Mesendoderm (in vitro differentiated cells): Measurements from ENCODE around the gene LHX3.

ENCODE experiments used
- DNase-seq: peaks from one replicate; pipeline ENCODE4 v3.0.0; 2013
- H2AK5ac ChIP-seq: 2 replicates; pipeline ENCODE4 v1.6.1; 2013; ENCODE audit warnings: low read length, inconsistent platforms
- H2BK120ac ChIP-seq: 2 replicates; pipeline ENCODE4 v1.6.1; 2013; ENCODE audit warnings: low read depth, mild to moderate bottlenecking, low read length, moderate library complexity, mixed read lengths
- H2BK15ac ChIP-seq: replicated peaks from 2 replicates; pipeline ENCODE4 v1.6.1; 2013; ENCODE audit warnings: low read depth, mild to moderate bottlenecking, moderate library complexity
- H2BK5ac ChIP-seq: 2 replicates; pipeline ENCODE4 v1.6.1; 2013; ENCODE audit warnings: low read length, inconsistent platforms
- H3K18ac ChIP-seq: 2 replicates; pipeline ENCODE4 v1.6.1; 2013; ENCODE audit warnings: mild to moderate bottlenecking, low read length, mixed read lengths
- H3K23ac ChIP-seq: one replicate; pipeline ENCODE4 v1.6.1; 2013; ENCODE audit warnings: low read length
- H3K27ac ChIP-seq: 2 replicates; pipeline ENCODE4 v1.5.1; 2013; ENCODE audit warnings: low read depth, mild to moderate bottlenecking, inconsistent platforms, low read length, moderate library complexity
- H3K27me3 ChIP-seq: 2 replicates; pipeline ENCODE4 v1.6.1; 2013; ENCODE audit warnings: low read length, control low read depth, mild to moderate bottlenecking, inconsistent platforms; ENCODE audit not compliant: insufficient read depth, poor library complexity
- H3K36me3 ChIP-seq: 2 replicates; pipeline ENCODE4 v1.6.1; 2013; ENCODE audit warnings: low read length, inconsistent platforms; ENCODE audit not compliant: control insufficient read depth, insufficient read depth
- H3K4ac ChIP-seq: one replicate; pipeline ENCODE4 v1.6.1; 2013; ENCODE audit warnings: low read depth, mild to moderate bottlenecking, low read length, moderate library complexity
- H3K4me1 ChIP-seq: 2 replicates; pipeline ENCODE4 v1.6.1; 2013; ENCODE audit warnings: low read depth, low read length, inconsistent platforms; ENCODE audit not compliant: control insufficient read depth
- H3K4me2 ChIP-seq: 2 replicates; pipeline ENCODE4 v1.6.1; 2013; ENCODE audit warnings: low read length
- H3K4me3 ChIP-seq: 2 replicates; pipeline ENCODE4 v1.5.1; 2013; ENCODE audit warnings: mild to moderate bottlenecking, low read length
- H3K56ac ChIP-seq: one replicate; pipeline ENCODE4 v1.6.1; 2013; ENCODE audit warnings: low read length
- H3K79me1 ChIP-seq: 2 replicates; pipeline ENCODE4 v1.6.1; 2013; ENCODE audit warnings: low read length, inconsistent platforms
- H3K79me2 ChIP-seq: 2 replicates; pipeline ENCODE4 v1.6.1; 2013; ENCODE audit warnings: mild to moderate bottlenecking, low read length; ENCODE audit not compliant: control insufficient read depth, insufficient read depth
- H3K9ac ChIP-seq: 2 replicates; pipeline ENCODE4 v1.6.1; 2013; ENCODE audit warnings: low read length, inconsistent platforms
- H4K5ac ChIP-seq: one replicate; pipeline ENCODE4 v1.6.1; 2013; ENCODE audit warnings: low read length
- H4K8ac ChIP-seq: one replicate; pipeline ENCODE4 v1.6.1; 2013; ENCODE audit warnings: low read depth, mild to moderate bottlenecking, control low read depth, low read length, moderate library complexity
- WGBS: extraction: QIAGEN DNeasy Blood & Tissue Kit; methylation state at CpG from one replicate; pipeline ENCODE4 v1.1.7; 2013; ENCODE audit warnings: low lambda C conversion rate, missing lambda C conversion rate; ENCODE audit not compliant: insufficient coverage; ENCODE audit errors: extremely low coverage; 5-methylcytosine and 5-hydroxymethylcytosine counted together

LHX3 gene

DNA sequence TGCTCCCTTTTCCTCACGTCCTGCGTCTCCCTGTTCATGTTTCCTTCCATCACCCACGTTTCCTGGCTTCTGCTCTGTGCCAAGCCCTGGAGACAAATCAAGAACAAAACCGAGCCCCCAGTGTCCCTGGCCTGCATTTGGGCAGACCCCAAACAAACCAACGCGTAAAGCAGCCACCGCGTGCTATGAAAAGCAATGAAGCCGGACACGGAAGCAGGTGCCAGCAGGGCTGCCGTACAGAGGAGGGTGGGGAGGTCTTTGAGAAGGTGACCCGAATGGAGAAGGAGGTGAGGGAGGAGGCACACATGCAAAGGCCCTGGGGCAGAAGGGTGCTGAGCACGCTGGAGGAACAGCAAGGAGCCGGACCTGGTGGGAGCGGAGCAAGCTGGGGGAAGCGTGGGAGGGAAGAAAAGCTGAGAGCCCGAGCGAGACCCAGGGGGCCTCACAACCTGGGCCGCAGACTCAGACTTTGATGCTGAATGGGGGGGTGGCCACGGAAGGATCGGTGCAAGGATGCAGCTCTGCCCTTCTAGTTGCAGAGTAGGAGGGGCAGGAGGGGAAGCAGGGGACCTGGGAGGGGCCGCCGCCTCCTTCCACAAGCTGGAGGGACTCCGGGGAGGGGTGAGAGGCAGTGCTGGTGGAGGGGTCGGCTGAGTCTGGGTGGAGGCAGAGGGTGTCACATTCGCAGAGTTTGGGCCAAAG, 42.1 kb upstream of the LHX3 start:
- no peak overlapping the region for H3K27ac ChIP-seq
- H3K4me2 ChIP-seq: no peak overlapping the region
- no peak overlapping the region for H3K23ac ChIP-seq
- H3K79me2 ChIP-seq: peaks cover 23% of the 10 kb centered on the region
- no peak overlapping the region for H2BK120ac ChIP-seq
- no peak overlapping the region for H3K4ac ChIP-seq
- DNase-seq: no peak
- no peaks in the 10 kb centered on the region for H3K36me3 ChIP-seq
- H3K18ac ChIP-seq: no peak overlapping the region
- H3K79me1 ChIP-seq: peaks cover 20% of the 10 kb centered on the region
- no peak overlapping the region for H3K9ac ChIP-seq
- no peak overlapping the region for H4K5ac ChIP-seq
- H2BK5ac ChIP-seq: no peak overlapping the region
- peaks cover 3% of the 10 kb centered on the region for H3K4me1 ChIP-seq
- no peaks in the 10 kb centered on the region for H3K27me3 ChIP-seq
- H2AK5ac ChIP-seq: no peak overlapping the region
- WGBS: no CpG with 5 or more reads among the region's 26 CpGs
- no peak overlapping the region for H4K8ac ChIP-seq
- H2BK15ac ChIP-seq: no peak overlapping the region
- no peak overlapping the region for H3K4me3 ChIP-seq
- H3K56ac ChIP-seq: no peak overlapping the region

DNA sequence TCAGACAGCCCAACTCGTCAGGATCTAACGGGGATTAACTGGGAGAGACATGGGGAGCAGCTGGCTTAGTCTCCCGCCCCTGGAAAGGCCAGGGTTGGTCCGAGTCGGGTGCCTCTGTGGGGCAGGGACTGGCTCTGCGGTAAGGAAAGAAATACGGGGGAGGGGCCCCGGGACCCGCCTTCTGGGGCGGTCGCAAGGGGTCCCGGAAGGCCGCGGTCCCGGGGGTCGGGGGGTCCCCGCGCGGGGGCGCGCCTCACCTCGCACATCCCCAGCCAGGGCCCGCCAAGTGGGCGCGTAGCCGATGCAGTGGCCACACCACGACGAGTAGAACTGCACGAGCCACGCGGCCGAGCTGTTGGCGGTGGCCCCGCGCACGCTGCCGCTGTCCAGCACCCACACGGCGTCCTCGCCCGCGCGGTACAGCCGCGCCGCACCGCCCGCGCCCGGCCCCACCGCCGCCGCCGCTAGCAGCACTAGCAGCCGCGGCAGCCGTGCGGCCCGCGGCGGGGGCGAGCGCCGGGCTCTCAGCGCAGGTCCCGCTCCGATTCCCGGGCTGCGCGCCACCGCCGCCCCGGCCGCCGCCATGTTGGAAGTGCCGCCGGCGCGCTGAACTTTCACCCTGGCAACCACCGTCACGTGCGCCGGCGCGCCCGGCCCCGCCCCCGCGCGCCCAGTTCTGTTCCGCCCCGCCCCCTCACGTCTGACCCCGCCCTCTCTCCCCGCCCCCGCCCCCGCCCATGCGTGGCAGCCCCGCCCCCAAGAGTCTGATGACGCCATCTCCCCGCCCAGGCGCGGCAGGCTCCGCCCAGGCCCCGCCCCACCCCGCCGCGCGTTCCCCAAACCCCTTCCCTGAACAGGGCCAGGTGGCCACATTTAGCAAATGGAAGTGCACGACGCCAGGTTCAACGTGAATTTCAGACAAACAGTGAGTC, 40.6 kb upstream of the LHX3 start, which contains the start of gene QSOX2:
QSOX2 (minus strand) TSS at position 594 of the 932 bp plus-strand sequence; CDS start at position 585, 9 bp downstream.
- Histone ChIP-seq H3K56ac (peak within 1 kb of the TSS; percentile 88), H3K4me1 (peaks cover 3% of the 10 kb centered on the region), H3K18ac (no peak within 1 kb of the TSS), H4K5ac (no peak within 1 kb of the TSS), H3K79me1 (peaks cover 30% of the 10 kb centered on the region), H4K8ac (no peak within 1 kb of the TSS), H2BK15ac (no peak within 1 kb of the TSS), H3K9ac (peak within 1 kb of the TSS; percentile 74), H3K4me2 (peak within 1 kb of the TSS; percentile 85), H2BK5ac (no peak within 1 kb of the TSS), H2AK5ac (no peak within 1 kb of the TSS), H3K4ac (no peak within 1 kb of the TSS), H3K36me3 (no peaks in the 10 kb centered on the region), H3K4me3 (peak within 1 kb of the TSS; percentile 61), H3K27me3 (no peaks in the 10 kb centered on the region), H3K23ac (peak within 1 kb of the TSS; percentile 89), H3K79me2 (peaks cover 37% of the 10 kb centered on the region), H3K27ac (no peak within 1 kb of the TSS), H2BK120ac (no peak within 1 kb of the TSS)
- no CpG with 5 or more reads among the region's 112 CpGs for WGBS
- peak; percentile 75 for DNase-seq

DNA sequence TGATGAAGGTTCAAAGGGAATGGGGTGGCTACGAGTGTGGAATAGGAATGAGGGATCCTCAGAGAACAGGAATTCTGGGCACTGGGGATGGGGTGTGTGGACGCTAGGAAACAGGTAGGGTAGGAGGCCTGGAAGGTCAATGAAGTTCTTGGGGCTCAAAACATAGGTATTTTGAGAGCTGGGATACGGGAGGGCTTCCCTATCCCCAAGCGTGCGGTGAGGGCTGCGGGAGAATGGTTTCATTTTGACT, 40.0 kb upstream of the LHX3 start:
- H2BK120ac ChIP-seq: no peak overlapping the region
- DNase-seq: no peak
- no peak overlapping the region for H3K18ac ChIP-seq
- peaks cover 39% of the 10 kb centered on the region for H3K79me2 ChIP-seq
- peak overlapping the region; percentile 74 for H3K9ac ChIP-seq
- no peak overlapping the region for H3K4ac ChIP-seq
- H4K5ac ChIP-seq: no peak overlapping the region
- peaks cover 3% of the 10 kb centered on the region for H3K4me1 ChIP-seq
- no peak overlapping the region for H2AK5ac ChIP-seq
- H3K36me3 ChIP-seq: no peaks in the 10 kb centered on the region
- H3K4me3 ChIP-seq: peak overlapping the region; percentile 61
- peaks cover 30% of the 10 kb centered on the region for H3K79me1 ChIP-seq
- no CpG with 5 or more reads among the region's 6 CpGs for WGBS
- H4K8ac ChIP-seq: no peak overlapping the region
- no peak overlapping the region for H3K27ac ChIP-seq
- H3K4me2 ChIP-seq: peak overlapping the region; percentile 85
- H3K56ac ChIP-seq: peak overlapping the region; percentile 80
- no peak overlapping the region for H2BK5ac ChIP-seq
- no peak overlapping the region for H3K23ac ChIP-seq
- H3K27me3 ChIP-seq: no peaks in the 10 kb centered on the region
- H2BK15ac ChIP-seq: no peak overlapping the region

DNA sequence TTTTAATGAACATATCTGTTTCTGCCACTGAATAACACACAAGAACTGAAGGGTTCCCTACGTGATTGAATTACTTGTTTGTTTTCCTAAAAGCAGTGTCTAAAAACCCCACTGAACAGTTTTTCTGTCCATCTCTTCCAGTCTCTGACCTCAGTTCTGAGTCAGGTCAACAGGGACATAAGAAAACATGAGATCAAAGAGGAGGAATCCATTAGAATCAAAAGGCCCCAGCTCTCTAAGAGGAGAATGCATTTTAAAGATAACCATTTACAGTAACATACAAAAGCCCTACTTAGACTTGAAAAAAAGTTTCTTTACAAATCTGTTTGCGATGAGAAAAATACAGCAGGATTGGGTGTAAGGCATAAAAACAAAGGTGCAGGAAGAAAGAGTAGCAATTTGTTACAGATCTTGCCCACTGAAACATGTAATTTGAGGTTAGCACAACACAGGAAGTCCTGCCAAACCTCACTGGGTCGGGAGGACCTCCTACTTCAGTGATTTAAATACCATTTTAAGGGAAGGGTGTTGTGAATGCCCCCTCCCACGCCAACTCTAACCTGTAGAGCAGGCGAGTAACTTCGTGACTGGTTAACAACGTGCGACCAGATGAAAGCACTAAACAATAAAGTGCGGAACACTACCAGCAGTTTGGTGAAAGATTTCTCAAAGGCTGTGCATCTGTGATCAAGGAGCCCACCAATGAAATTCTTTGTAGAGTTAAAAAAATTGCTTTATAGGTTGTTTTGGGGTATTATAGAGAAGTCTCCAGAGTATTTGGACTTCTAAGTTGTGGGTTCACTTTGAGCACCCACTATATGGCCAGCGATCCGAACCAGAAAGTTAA, 39.4 kb upstream of the LHX3 start:
- Histone ChIP-seq H3K4me1 (peaks cover 3% of the 10 kb centered on the region), H3K56ac (peak overlapping the region; percentile 80), H3K36me3 (no peaks in the 10 kb centered on the region), H3K27me3 (no peaks in the 10 kb centered on the region), H3K18ac (no peak overlapping the region), H4K8ac (no peak overlapping the region), H3K4me2 (peak overlapping the region; percentile 85), H3K23ac (no peak overlapping the region), H2BK5ac (no peak overlapping the region), H2BK120ac (no peak overlapping the region), H2BK15ac (no peak overlapping the region), H3K9ac (peak overlapping the region; percentile 74), H3K4ac (no peak overlapping the region), H4K5ac (no peak overlapping the region), H2AK5ac (no peak overlapping the region), H3K4me3 (peak overlapping the region; percentile 61), H3K79me1 (peaks cover 34% of the 10 kb centered on the region), H3K27ac (no peak overlapping the region), H3K79me2 (peaks cover 43% of the 10 kb centered on the region)
- no peak for DNase-seq
- WGBS: no CpG with 5 or more reads among the region's 11 CpGs

DNA sequence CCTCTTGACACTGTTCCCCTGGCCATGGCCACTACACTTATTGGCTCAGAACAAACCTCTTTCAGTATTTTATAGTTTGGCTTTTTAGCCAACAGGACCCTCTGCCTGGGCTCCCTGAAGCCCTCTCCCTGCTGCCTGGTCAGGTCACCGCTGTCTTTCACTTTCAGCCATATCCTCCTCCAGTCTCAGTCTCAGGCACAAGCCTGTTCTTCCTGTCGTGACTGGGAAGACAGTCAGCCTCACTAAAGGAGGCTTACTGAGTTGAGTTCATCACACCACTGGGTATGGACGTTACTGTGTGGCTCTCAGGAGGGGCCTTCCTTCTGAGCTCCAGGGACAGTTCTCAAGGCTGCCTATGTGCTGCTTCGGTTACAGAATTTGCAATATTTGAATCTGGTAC, 38.7 kb upstream of the LHX3 start:
- Histone ChIP-seq H3K27me3 (no peaks in the 10 kb centered on the region), H4K8ac (no peak overlapping the region), H3K4ac (no peak overlapping the region), H3K56ac (no peak overlapping the region), H3K27ac (no peak overlapping the region), H3K23ac (no peak overlapping the region), H3K18ac (no peak overlapping the region), H3K4me3 (no peak overlapping the region), H2BK5ac (no peak overlapping the region), H2BK15ac (no peak overlapping the region), H3K4me2 (no peak overlapping the region), H2AK5ac (no peak overlapping the region), H3K4me1 (peaks cover 3% of the 10 kb centered on the region), H3K36me3 (no peaks in the 10 kb centered on the region), H2BK120ac (no peak overlapping the region), H3K79me1 (peaks cover 35% of the 10 kb centered on the region), H3K9ac (no peak overlapping the region), H3K79me2 (peaks cover 47% of the 10 kb centered on the region), H4K5ac (no peak overlapping the region)
- no CpG with 5 or more reads among the region's 4 CpGs for WGBS
- peak; percentile 23 for DNase-seq
